ENCODE data around the gene LIX1. TPM values are rescaled to one million over a fixed set of nuclear protein-coding genes. Genes with fewer than 3 reads are reported as not detected.
"Not testable (repeated sequence)": the region's sequence is repeated elsewhere in the genome, so short reads cannot be mapped to it uniquely, and the experiment has no call there.

Gene LIX1
- total and polyA plus RNA-seq, 8 donors: 0.12 to 1.8 (median 1.3) TPM; not detected in 3

DNA sequence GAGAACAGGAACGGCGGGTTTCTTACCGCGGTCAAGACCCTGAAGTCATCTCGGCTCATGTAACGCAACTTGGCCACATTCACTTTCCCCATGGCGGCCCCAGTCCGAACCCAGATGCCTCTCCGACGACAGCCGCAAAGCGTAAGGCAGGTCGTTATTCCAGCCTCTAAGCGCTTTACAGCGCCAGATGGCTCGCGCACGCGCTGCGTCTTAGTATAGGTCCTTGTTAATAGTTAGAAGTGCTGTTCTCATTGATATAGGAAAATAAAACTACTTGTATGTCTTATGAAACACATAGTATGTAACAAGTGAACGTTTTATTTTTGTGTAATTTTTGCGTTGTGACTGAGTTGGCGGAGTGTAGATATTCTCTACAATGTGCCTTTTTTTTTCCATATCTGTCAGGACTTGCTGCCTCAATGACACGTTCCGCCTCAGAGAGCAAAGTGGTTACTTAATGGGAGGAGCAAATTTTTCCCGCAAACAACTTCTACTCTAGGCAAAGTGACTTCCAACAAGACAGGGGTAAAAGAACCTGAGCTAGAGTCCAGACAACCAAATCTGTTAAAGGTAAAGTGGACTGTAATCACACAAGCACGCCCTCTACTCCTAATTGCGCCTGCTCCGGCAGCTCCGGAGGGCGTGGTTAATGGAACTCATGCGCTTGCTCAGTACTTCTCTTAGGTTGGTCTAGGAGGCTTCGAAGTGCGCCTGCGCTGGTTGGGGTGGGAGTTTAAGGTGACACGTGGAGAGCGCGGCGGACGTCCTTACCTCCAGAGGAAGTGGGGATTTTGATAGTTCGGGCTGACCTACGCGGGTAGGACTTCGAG lies 40.9 kb upstream of the LIX1 start, which contains the start of gene RIOK2:
Gene RIOK2 (minus strand): TSS at position 148 of the 830 bp plus-strand sequence. CDS start 56 bp downstream, at position 92.
- peak; percentile 93 to 98 for DNase-seq
- H3K36me3 ChIP-seq: peaks cover 7 to 13% (median 9%) of the 10 kb centered on the region in 4 donors
- H3K27me3 ChIP-seq: no peaks in the 10 kb centered on the region
- H3K27ac ChIP-seq: peak within 1 kb of the TSS; percentile 88 to 93 (median 92)
- H3K9me3 ChIP-seq: no peaks in the 10 kb centered on the region
- intact Hi-C loops (cut with DNase I; ENCODE audit: low total_unique reads): no loop called here
- peak within 1 kb of the TSS; percentile 70 to 89 (median 80) for H3K4me3 ChIP-seq
- TF ChIP-seq, protein P1, sequence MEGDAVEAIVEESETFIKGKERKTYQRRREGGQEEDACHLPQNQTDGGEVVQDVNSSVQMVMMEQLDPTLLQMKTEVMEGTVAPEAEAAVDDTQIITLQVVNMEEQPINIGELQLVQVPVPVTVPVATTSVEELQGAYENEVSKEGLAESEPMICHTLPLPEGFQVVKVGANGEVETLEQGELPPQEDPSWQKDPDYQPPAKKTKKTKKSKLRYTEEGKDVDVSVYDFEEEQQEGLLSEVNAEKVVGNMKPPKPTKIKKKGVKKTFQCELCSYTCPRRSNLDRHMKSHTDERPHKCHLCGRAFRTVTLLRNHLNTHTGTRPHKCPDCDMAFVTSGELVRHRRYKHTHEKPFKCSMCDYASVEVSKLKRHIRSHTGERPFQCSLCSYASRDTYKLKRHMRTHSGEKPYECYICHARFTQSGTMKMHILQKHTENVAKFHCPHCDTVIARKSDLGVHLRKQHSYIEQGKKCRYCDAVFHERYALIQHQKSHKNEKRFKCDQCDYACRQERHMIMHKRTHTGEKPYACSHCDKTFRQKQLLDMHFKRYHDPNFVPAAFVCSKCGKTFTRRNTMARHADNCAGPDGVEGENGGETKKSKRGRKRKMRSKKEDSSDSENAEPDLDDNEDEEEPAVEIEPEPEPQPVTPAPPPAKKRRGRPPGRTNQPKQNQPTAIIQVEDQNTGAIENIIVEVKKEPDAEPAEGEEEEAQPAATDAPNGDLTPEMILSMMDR (IDR thresholded peaks at IDR 0.05): peak in 1 of 7 experiments; percentile 6
- TF ChIP-seq POLR2AphosphoS5 (IDR thresholded peaks at IDR 0.05) (peak; percentile 69 to 89 (median 83)), EP300 (IDR thresholded peaks at IDR 0.05) (no peak), POLR2A (IDR thresholded peaks at IDR 0.05) (peak in 1 of 4 donors; percentile 41)
- H3K4me1 ChIP-seq: peaks cover 9 to 32% (median 28%) of the 10 kb centered on the region in 4 donors
- 0 to 1% (median 0%) methylated on average over 44 of the region's 44 CpGs for WGBS, 5 donors

DNA sequence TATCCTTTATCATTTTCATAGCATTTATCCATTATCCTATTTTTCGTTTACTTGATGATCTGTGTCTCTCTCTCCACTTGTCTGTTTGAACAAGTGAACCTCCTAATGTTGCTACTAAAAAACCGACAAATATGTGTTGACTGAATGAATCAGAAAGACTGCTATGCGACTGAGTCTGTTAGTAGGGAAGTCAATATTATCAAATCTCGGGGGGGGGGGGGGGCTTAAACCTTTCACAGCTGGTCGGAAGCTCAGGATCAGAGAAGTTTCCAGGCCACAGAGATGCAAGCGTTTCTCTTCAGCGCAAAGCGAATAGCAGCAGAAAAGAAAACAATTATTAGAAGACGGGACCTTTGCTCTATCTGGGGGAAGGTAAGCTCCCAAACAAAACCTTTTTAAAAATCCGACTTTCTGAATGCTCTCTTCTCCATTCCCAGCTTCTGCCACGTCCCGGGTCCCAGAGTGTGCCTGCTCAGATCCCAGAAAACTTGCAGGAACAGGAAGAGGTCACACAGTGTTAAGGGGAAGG lies 40.2 kb upstream of the LIX1 start:
- no peaks in the 10 kb centered on the region for H3K9me3 ChIP-seq
- no peaks in the 10 kb centered on the region for H3K27me3 ChIP-seq
- peaks cover 9 to 32% (median 28%) of the 10 kb centered on the region in 4 donors for H3K4me1 ChIP-seq
- peak overlapping the region; percentile 70 to 89 (median 80) for H3K4me3 ChIP-seq
- H3K36me3 ChIP-seq: peaks cover 13 to 20% (median 16%) of the 10 kb centered on the region in 4 donors
- peak in 1 of 2 donors; percentile 43 for DNase-seq
- no peak for TF ChIP-seq EP300 (IDR thresholded peaks at IDR 0.05)
- TF ChIP-seq, protein P1 (IDR thresholded peaks at IDR 0.05): no peak
- peak in 1 of 4 donors; percentile 17 for TF ChIP-seq POLR2A (IDR thresholded peaks at IDR 0.05)
- WGBS, 5 donors: 0 to 1% (median 0%) methylated on average over 10 to 12 of the region's 12 CpGs
- H3K27ac ChIP-seq: peak overlapping the region; percentile 88 to 93 (median 92)
- intact Hi-C loops (cut with DNase I; ENCODE audit: low total_unique reads): no loop called here

DNA sequence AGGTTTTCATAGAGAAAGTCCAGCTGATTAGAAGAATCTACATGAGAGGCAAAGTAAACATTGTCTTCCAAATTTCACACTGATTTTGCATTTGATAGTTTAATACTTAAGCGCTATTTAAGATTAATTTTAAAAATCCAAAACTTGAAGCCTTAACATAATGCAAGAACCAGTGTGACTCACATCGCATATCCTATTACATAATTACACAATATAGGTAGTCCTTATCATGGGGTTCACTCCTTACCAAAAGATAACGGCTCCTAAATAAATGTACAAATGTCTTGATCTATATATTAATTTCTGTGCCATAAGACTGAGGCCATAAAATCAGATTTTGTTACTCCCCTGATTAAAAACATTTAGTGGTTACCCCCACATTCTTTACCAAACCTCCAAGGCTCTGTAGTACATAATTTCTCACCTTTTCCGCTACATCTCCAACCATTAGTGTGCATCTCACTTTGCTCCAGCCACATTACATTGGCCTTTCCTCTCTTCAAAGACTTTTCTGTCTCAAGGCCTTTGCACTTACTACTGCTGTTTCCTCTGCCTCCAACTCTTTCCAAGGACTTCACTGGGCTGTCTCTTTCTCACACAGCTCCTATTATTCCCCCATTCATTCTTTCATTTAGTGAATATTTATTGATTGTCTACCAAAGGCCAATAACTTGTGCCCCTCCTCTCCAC lies 39.6 kb upstream of the LIX1 start:
- Histone ChIP-seq H3K4me3 (peak overlapping the region; percentile 70 to 89 (median 80)), H3K9me3 (no peaks in the 10 kb centered on the region), H3K27me3 (no peaks in the 10 kb centered on the region), H3K36me3 (peaks cover 18 to 26% (median 22%) of the 10 kb centered on the region in 4 donors), H3K27ac (peak overlapping the region in 3 of 5 donors; percentile 88 to 93 (median 92)), H3K4me1 (peaks cover 9 to 32% (median 28%) of the 10 kb centered on the region in 4 donors)
- 38 to 60% (median 50%) methylated on average over 4 of the region's 4 CpGs for WGBS, 5 donors
- intact Hi-C loops (cut with DNase I; ENCODE audit: low total_unique reads): no loop called here
- TF ChIP-seq POLR2A (IDR thresholded peaks at IDR 0.05) (no peak), EP300 (IDR thresholded peaks at IDR 0.05) (no peak), POLR2AphosphoS5 (IDR thresholded peaks at IDR 0.05) (no peak)
- TF ChIP-seq, protein P1 (IDR thresholded peaks at IDR 0.05): no peak
- DNase-seq: no peak

DNA sequence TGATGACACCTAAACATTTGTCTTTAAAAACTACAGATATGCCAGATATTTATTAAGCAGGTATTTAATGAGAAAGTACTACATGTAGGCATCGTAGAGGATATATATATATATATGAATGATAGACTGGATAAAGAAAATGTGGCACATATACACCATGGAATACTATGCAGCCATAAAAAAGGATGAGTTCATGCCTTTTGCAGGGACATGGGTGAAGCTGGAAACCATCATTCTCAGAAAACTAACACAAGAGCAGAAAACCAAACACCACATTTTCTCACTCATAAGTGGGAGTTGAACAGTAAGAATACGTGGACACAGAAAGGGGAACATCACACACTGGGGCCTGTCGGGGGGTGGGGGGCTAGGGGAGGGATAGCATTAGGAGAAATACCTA lies 37.0 kb upstream of the LIX1 start:
- DNase-seq; intact Hi-C loops (cut with DNase I; ENCODE audit: low total_unique reads); H3K9me3 ChIP-seq; H3K4me3 ChIP-seq; H3K27ac ChIP-seq; H3K27me3 ChIP-seq: not testable (repeated sequence)
- H3K4me1 ChIP-seq: peaks cover 9 to 32% (median 28%) of the 10 kb centered on the region in 4 donors
- 64 to 100% (median 85%) methylated on average over 3 of the region's 3 CpGs for WGBS, 5 donors
- peaks cover 35 to 52% (median 47%) of the 10 kb centered on the region in 4 donors for H3K36me3 ChIP-seq
